ENCODE data around the gene PFKFB4. TPM values are rescaled to one million over a fixed set of nuclear protein-coding genes. Genes with fewer than 3 reads are reported as not detected.

The PFKFB4 gene
- total and polyA plus RNA-seq, 2 experiments from 2014 or later = 8.6 to 22.9 TPM

- no peak for ATAC-seq
- Mint-ChIP-seq H3K4me1 (peaks cover 12% of the 10 kb centered on the region), H3K27me3 (ENCODE audit: insufficient read depth, low read depth, poor library complexity) (peaks cover 6% of the 10 kb centered on the region), H3K36me3 (ENCODE audit: low read depth) (peaks cover 9% of the 10 kb centered on the region; the same call in 1 of the 3 replicates), H3K27ac (no peak overlapping the region), H3K9me3 (no peaks in the 10 kb centered on the region), H3K4me3 (no peak overlapping the region)
- Histone ChIP-seq H3K4me2 (no peak overlapping the region), H3F3A (replicated peaks; ENCODE audit: low read depth) (0 out of 2 replicates have a peak, but pooled peaks cover 6% of the 10 kb centered on the region), H3K9me2 (ENCODE audit: insufficient read depth) (no peaks in the 10 kb centered on the region), H2AFZ (no peak overlapping the region), H4K20me1 (replicated peaks; ENCODE audit: insufficient read depth) (no peaks in the 10 kb centered on the region), H3K4me3 (no peak overlapping the region), H3K27me3 (ENCODE audit: insufficient read depth) (no peaks in the 10 kb centered on the region), H3K27ac (ENCODE audit: low read depth) (no peak overlapping the region), H3K36me3 (ENCODE audit: insufficient read depth) (no peaks in the 10 kb centered on the region), H3K4me1 (ENCODE audit: insufficient read depth) (peaks cover 3% of the 10 kb centered on the region), H3K79me2 (replicated peaks; ENCODE audit: insufficient read depth) (no peaks in the 10 kb centered on the region)
- no peak for DNase-seq (ENCODE audit: low spot score)
- no peak for TF ChIP-seq ZNF331 (CRISPR knock-in tag; IDR thresholded peaks at IDR 0.05; ENCODE audit: low read depth)
- TF ChIP-seq ETS1 (IDR thresholded peaks at IDR 0.05) = no peak
- TF ChIP-seq, protein P1, sequence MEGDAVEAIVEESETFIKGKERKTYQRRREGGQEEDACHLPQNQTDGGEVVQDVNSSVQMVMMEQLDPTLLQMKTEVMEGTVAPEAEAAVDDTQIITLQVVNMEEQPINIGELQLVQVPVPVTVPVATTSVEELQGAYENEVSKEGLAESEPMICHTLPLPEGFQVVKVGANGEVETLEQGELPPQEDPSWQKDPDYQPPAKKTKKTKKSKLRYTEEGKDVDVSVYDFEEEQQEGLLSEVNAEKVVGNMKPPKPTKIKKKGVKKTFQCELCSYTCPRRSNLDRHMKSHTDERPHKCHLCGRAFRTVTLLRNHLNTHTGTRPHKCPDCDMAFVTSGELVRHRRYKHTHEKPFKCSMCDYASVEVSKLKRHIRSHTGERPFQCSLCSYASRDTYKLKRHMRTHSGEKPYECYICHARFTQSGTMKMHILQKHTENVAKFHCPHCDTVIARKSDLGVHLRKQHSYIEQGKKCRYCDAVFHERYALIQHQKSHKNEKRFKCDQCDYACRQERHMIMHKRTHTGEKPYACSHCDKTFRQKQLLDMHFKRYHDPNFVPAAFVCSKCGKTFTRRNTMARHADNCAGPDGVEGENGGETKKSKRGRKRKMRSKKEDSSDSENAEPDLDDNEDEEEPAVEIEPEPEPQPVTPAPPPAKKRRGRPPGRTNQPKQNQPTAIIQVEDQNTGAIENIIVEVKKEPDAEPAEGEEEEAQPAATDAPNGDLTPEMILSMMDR (conservative IDR thresholded peaks at IDR 0.05; ENCODE audit: low read depth in 2 of 2) = no peak
- no peak for TF ChIP-seq EZH2phosphoT487 (IDR thresholded peaks at IDR 0.05; ENCODE audit: unreplicated experiment)
- no peak for TF ChIP-seq NANOG (IDR thresholded peaks at IDR 0.05; ENCODE audit: borderline replicate concordance)
- TF ChIP-seq EZH2 (IDR thresholded peaks at IDR 0.05; ENCODE audit: low read depth, unreplicated experiment) = no peak
- TF ChIP-seq CREB1 (CRISPR knock-in tag; IDR thresholded peaks at IDR 0.05; ENCODE audit: low read depth) = no peak
- TF ChIP-seq, protein P2, sequence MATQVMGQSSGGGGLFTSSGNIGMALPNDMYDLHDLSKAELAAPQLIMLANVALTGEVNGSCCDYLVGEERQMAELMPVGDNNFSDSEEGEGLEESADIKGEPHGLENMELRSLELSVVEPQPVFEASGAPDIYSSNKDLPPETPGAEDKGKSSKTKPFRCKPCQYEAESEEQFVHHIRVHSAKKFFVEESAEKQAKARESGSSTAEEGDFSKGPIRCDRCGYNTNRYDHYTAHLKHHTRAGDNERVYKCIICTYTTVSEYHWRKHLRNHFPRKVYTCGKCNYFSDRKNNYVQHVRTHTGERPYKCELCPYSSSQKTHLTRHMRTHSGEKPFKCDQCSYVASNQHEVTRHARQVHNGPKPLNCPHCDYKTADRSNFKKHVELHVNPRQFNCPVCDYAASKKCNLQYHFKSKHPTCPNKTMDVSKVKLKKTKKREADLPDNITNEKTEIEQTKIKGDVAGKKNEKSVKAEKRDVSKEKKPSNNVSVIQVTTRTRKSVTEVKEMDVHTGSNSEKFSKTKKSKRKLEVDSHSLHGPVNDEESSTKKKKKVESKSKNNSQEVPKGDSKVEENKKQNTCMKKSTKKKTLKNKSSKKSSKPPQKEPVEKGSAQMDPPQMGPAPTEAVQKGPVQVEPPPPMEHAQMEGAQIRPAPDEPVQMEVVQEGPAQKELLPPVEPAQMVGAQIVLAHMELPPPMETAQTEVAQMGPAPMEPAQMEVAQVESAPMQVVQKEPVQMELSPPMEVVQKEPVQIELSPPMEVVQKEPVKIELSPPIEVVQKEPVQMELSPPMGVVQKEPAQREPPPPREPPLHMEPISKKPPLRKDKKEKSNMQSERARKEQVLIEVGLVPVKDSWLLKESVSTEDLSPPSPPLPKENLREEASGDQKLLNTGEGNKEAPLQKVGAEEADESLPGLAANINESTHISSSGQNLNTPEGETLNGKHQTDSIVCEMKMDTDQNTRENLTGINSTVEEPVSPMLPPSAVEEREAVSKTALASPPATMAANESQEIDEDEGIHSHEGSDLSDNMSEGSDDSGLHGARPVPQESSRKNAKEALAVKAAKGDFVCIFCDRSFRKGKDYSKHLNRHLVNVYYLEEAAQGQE (IDR thresholded peaks at IDR 0.05; ENCODE audit: unreplicated experiment) = no peak
- no peak for TF ChIP-seq STAT1 (IDR thresholded peaks at IDR 0.05; ENCODE audit: unreplicated experiment)
- no peak for TF ChIP-seq JUNB (IDR thresholded peaks at IDR 0.05; ENCODE audit: unreplicated experiment)
- TF ChIP-seq POLR2AphosphoS5 (IDR thresholded peaks at IDR 0.05; ENCODE audit: low read depth) = no peak
- TF ChIP-seq, protein P3, sequence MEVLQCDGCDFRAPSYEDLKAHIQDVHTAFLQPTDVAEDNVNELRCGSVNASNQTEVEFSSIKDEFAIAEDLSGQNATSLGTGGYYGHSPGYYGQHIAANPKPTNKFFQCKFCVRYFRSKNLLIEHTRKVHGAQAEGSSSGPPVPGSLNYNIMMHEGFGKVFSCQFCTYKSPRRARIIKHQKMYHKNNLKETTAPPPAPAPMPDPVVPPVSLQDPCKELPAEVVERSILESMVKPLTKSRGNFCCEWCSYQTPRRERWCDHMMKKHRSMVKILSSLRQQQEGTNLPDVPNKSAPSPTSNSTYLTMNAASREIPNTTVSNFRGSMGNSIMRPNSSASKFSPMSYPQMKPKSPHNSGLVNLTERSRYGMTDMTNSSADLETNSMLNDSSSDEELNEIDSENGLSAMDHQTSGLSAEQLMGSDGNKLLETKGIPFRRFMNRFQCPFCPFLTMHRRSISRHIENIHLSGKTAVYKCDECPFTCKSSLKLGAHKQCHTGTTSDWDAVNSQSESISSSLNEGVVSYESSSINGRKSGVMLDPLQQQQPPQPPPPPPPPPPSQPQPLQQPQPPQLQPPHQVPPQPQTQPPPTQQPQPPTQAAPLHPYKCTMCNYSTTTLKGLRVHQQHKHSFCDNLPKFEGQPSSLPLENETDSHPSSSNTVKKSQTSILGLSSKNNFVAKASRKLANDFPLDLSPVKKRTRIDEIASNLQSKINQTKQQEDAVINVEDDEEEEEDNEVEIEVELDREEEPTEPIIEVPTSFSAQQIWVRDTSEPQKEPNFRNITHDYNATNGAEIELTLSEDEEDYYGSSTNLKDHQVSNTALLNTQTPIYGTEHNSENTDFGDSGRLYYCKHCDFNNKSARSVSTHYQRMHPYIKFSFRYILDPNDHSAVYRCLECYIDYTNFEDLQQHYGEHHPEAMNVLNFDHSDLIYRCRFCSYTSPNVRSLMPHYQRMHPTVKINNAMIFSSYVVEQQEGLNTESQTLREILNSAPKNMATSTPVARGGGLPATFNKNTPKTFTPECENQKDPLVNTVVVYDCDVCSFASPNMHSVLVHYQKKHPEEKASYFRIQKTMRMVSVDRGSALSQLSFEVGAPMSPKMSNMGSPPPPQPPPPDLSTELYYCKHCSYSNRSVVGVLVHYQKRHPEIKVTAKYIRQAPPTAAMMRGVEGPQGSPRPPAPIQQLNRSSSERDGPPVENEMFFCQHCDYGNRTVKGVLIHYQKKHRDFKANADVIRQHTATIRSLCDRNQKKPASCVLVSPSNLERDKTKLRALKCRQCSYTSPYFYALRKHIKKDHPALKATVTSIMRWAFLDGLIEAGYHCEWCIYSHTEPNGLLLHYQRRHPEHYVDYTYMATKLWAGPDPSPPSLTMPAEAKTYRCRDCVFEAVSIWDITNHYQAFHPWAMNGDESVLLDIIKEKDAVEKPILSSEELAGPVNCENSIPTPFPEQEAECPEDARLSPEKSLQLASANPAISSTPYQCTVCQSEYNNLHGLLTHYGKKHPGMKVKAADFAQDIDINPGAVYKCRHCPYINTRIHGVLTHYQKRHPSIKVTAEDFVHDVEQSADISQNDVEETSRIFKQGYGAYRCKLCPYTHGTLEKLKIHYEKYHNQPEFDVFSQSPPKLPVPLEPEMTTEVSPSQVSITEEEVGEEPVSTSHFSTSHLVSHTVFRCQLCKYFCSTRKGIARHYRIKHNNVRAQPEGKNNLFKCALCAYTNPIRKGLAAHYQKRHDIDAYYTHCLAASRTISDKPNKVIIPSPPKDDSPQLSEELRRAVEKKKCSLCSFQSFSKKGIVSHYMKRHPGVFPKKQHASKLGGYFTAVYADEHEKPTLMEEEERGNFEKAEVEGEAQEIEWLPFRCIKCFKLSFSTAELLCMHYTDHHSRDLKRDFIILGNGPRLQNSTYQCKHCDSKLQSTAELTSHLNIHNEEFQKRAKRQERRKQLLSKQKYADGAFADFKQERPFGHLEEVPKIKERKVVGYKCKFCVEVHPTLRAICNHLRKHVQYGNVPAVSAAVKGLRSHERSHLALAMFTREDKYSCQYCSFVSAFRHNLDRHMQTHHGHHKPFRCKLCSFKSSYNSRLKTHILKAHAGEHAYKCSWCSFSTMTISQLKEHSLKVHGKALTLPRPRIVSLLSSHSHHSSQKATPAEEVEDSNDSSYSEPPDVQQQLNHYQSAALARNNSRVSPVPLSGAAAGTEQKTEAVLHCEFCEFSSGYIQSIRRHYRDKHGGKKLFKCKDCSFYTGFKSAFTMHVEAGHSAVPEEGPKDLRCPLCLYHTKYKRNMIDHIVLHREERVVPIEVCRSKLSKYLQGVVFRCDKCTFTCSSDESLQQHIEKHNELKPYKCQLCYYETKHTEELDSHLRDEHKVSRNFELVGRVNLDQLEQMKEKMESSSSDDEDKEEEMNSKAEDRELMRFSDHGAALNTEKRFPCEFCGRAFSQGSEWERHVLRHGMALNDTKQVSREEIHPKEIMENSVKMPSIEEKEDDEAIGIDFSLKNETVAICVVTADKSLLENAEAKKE (CRISPR knock-in tag; IDR thresholded peaks at IDR 0.05) = no peak
- TF ChIP-seq ZNF114 (CRISPR knock-in tag; IDR thresholded peaks at IDR 0.05) = no peak
Observed at GRCh38 chr3:48486952-48487351, 69.7 kb downstream of the PFKFB4 start.
